Endometrial microvascular endothelial cells (primary cell): ENCODE measurements around the gene TEAD3. TPM values are rescaled to one million over a fixed set of nuclear protein-coding genes. Genes with fewer than 3 reads are reported as not detected.

ENCODE experiments used
- in situ Hi-C: cut with HindIII; loops from 2 replicates; pipeline ENCODE4 v1.10.0; 2017; ENCODE audit warnings: low sequenced_read_pairs, low pct_unique_long_range_greater_than_20kb; ENCODE audit errors: inconsistent ontology term
- total RNA-seq: library from RNA; depleted of rRNA; stranded (reverse); fragments of >200 nt; gene quantifications from one replicate; pipeline ENCODE4 v1.2.3, GENCODE V29; 2015; ENCODE audit errors: inconsistent ontology term

TEAD3 gene
- total RNA-seq, 1 donor from 2014 or later, result 1.2 TPM

GRCh38 chr6:35495258-35496035, 1.4 kb downstream of the TEAD3 start:
- in situ Hi-C loops, result no loop called here

- in situ Hi-C loops, result no loop called here
These were observed 2.7 kb downstream of the TEAD3 start for GRCh38 chr6:35494161-35494563.

- in situ Hi-C loops, result no loop called here
These were observed 3.4 kb downstream of the TEAD3 start for GRCh38 chr6:35493307-35493983.

- in situ Hi-C loops, result no loop called here
These were observed 4.0 kb downstream of the TEAD3 start for GRCh38 chr6:35492974-35493284.

GRCh38 chr6:35492258-35492973, 4.5 kb downstream of the TEAD3 start:
- in situ Hi-C loops, result no loop called here

GRCh38 chr6:35491558-35492257, 5.2 kb downstream of the TEAD3 start:
- in situ Hi-C loops, result no loop called here

GRCh38 chr6:35490821-35491557, 5.9 kb downstream of the TEAD3 start:
- in situ Hi-C loops, result no loop called here

GRCh38 chr6:35489995-35490791, 6.7 kb downstream of the TEAD3 start:
- in situ Hi-C loops, result no loop called here

- in situ Hi-C loops, result no loop called here
These were observed 7.8 kb downstream of the TEAD3 start for GRCh38 chr6:35489066-35489465.

- in situ Hi-C loops, result no loop called here
These were observed 8.4 kb downstream of the TEAD3 start for GRCh38 chr6:35488517-35488862.

GRCh38 chr6:35487658-35488516, 9.0 kb downstream of the TEAD3 start:
- in situ Hi-C loops, result no loop called here

GRCh38 chr6:35486005-35486925, 10.6 kb downstream of the TEAD3 start:
- in situ Hi-C loops, result no loop called here

GRCh38 chr6:35485402-35485877, 11.4 kb downstream of the TEAD3 start:
- in situ Hi-C loops, result no loop called here

- in situ Hi-C loops, result no loop called here
These were observed 11.9 kb downstream of the TEAD3 start for GRCh38 chr6:35484921-35485392.

- in situ Hi-C loops, result no loop called here
These were observed 12.8 kb downstream of the TEAD3 start for GRCh38 chr6:35483893-35484645.
